HG02970 (cell line): ENCODE data around the gene TPK1.

Experiments used
- ATAC-seq: cut with Tn5 transposase; IDR thresholded peaks from one replicate; pipeline ENCODE4 v1.9.1; 2021; ENCODE audit warnings: mild to moderate bottlenecking, moderate library complexity, moderate number of reproducible peaks; ENCODE audit not compliant: unreplicated experiment, low FRiP score

The TPK1 gene

GRCh38 chr7:144494355-144494754 is 341.5 kb downstream of the TPK1 start:
- ATAC-seq = no peak

DNA sequence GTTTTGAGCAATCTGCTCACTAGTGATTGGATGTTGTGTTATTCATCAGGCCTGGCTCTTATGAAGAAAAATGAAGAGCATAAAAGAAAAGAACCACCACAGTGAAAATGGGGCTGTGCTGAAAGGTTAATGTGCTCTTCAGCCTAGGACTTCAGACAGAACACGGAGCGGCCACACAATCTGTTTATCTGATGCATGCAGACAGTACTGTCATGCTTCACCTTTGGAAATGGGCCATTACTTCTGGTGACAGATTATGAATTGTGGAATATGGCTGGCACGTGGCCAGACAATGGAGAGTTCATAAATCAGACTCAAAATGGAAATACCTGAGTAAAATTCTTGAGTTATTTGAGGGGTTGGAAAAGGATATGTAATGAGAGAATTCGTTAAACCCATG is 346.3 kb downstream of the TPK1 start:
- ATAC-seq = no peak

DNA sequence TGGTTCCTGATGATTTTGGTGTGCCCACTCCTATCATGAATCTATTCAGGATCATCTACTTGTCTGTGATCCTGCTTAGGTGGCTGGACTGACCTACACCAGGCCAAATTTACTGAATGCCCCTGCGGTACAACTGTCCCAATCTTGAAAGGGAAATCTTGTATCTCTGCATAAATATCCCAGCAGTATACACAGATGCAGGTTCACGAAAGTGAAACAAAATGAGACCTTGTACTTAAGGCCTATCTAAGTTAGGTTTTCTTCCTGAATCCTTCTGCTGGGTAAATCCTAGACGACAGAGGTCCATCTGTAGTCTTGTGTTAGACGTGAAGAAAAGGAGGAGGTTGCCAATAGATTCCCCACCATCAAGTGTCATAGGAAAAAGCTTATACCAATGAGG is 346.9 kb downstream of the TPK1 start:
- no peak for ATAC-seq

GRCh38 chr7:144487901-144488300 is 348.0 kb downstream of the TPK1 start:
- no peak for ATAC-seq

DNA sequence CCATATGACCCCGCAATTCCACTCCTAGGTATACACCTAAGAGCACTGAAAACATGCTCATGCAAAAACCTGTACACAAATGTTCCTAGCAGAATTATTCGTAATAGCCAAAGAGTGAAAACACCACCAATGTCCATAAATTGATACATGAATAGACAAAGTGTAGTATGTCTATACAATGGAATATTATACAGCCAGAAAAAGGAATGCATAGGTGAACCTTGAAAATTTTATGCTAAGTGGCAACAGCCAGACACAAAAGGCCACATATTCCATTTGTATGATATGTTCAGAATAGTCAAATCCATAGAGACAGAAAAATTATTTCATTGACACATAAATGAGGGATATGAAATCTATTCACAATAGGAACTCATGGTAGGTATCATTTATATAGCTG is 351.4 kb downstream of the TPK1 start:
- no peak for ATAC-seq

GRCh38 chr7:144483189-144483588 is 352.7 kb downstream of the TPK1 start:
- ATAC-seq = no peak

- ATAC-seq = no peak
These were observed 354.0 kb downstream of the TPK1 start for GRCh38 chr7:144481833-144482232.

- ATAC-seq = no peak
These were observed 358.5 kb downstream of the TPK1 start for GRCh38 chr7:144477348-144477747.

DNA sequence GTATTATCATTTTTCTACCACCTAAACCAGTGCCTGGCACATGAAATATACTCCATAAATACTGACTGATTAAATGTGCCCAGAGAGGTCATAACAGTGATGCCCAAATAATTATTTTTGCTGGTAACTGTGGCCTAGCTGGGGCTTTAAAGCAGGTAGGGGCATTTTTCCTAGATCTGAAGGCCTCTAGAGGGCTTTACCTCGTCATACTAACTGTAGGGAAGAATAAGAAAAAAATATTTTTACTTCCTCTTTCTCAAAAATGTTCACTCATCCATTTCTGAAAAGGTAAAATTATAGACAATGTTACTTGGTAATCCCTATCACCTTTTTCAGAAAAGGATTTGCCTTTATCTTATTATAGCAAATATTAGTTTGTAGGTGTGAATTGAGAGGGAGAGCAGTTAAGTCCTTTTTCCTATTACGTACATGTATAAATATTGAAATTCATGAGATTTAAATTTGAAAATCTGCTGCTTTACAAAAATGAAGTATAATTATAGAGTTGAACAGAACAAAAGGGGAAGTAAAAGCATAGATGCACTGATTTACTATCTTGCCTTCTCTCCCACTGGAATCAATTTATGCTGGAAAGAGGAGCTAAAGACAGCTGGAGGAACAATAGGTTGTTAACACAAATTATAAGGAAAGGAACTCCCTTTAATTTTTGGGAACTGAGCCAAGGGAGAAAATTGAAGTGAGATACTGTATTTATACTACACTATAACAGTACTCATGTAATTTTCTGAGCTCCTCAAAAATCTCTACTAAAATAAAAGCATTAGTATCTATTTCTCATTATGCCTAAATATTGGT is 360.8 kb downstream of the TPK1 start:
- ATAC-seq = no peak

GRCh38 chr7:144474363-144474762 is 361.5 kb downstream of the TPK1 start:
- ATAC-seq = no peak

- no peak for ATAC-seq
These were observed 361.9 kb downstream of the TPK1 start for GRCh38 chr7:144473908-144474307.

DNA sequence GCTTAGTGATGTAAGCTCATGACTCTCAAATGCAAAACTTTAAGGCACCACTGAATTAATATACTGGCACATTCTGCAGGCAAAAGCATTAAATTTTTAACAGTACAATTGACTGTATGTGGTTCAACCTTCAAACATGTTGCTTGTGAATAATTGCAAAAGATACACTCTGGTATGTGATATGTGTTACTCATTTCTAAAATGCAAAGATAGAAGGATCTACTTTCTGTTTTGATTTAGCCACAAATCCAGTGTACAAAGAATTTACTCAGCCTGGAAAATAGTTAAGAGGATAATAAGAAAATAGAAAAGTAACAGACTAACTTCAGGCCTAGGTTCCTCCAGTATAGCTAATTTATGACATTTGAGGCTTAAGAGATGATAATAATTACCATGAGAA is 365.8 kb downstream of the TPK1 start:
- no peak for ATAC-seq

- ATAC-seq = no peak
These were observed 366.7 kb downstream of the TPK1 start for GRCh38 chr7:144468990-144469732.

DNA sequence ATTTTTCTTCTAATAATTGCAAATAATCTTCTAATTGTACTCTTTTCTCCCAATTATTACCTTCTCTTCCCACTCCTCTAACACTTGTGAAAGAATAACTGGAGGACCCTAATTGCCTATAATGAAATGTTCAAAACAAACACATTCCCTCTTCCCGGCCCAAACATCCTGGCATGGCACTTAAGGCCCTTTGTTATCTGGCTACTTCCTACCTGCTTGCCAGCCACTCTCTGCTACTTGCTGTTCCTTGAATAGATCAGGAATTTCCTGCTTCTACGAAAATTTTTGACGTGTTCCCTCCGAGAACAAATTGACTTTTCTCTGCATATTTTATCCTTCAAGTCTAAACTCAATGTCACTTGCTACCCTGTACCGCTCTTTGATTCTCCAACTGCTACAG is 376.2 kb downstream of the TPK1 start:
- no peak for ATAC-seq

GRCh38 chr7:144455040-144455404 is 380.8 kb downstream of the TPK1 start:
- no peak for ATAC-seq

DNA sequence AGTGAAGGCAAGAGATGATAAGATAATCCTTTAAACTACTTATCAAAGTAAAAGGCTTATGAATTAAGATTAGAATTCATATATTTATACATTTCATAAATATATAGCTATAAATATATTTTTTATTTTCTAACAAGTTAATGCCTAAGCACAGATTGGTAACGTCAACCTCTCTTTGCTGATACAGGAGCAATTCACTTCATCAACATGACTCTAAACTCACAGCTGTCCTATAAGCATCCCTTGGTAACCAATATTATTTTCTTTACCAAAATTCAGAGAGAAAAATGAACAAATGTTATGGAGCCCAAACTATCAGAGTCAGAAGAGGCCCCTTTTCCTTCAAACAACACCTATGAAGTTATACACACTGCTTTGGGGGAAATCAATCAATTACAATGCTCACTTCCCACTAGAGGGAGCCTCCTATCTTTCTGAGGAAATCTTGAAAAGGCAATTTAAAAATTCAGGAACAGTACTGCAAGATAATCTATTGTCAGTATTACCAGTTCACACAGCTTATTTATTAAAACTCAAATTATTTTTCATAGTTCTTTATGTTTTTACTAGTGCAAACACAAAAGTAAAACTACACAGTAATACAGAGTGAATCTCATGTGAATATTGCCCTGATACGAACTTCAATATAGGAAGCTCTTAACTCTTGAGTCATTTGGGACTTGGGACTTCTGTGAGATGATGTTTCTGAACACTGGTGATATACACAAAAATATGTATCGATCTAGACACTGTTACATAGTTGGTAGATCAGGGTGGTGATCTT is 381.4 kb downstream of the TPK1 start:
- ATAC-seq = no peak

GRCh38 chr7:144452064-144452463 is 383.8 kb downstream of the TPK1 start:
- ATAC-seq = no peak

GRCh38 chr7:144445590-144445989 is 390.3 kb downstream of the TPK1 start:
- no peak for ATAC-seq

- no peak for ATAC-seq
These were observed 396.1 kb downstream of the TPK1 start for GRCh38 chr7:144439717-144440205.

- no peak for ATAC-seq
These were observed 397.1 kb downstream of the TPK1 start for GRCh38 chr7:144438759-144439158.
